Endothelial cell of umbilical vein (primary cell): ENCODE data around the gene SUGCT.

ENCODE experiments used
- EZH2 ChIP-seq: IDR thresholded peaks from 2 replicates; pipeline ENCODE4 v1.6.1; 2012; ENCODE audit warnings: borderline replicate concordance, low read depth, mild to moderate bottlenecking, moderate library complexity, low read length, inconsistent platforms; ENCODE audit not compliant: severe bottlenecking
- GATA2 ChIP-seq: IDR thresholded peaks from 2 replicates; pipeline ENCODE4 v1.7.0; 2011; ENCODE audit warnings: low read depth, mild to moderate bottlenecking, moderate library complexity, mixed read lengths, low read length; ENCODE audit not compliant: insufficient read length, insufficient read depth
- POLR2A ChIP-seq: IDR thresholded peaks from 2 replicates; pipeline ENCODE4 v1.6.1; 2012; ENCODE audit warnings: low read depth, mild to moderate bottlenecking, control low read depth, low read length
- POLR2AphosphoS5 ChIP-seq: IDR thresholded peaks from 2 replicates; pipeline ENCODE4 v1.6.1; 2012; ENCODE audit warnings: low read depth, mild to moderate bottlenecking, control low read depth, low read length, moderate library complexity; ENCODE audit not compliant: insufficient read depth
- TF ChIP-seq, protein P1 (sequence below), 2 donors: IDR thresholded peaks; 1 replicate in 1 of 2; 2 replicates in 1 of 2; pipeline ENCODE4 v1.5.1; 2011; ENCODE audit warnings: low read length in 2 of 2, mild to moderate bottlenecking in 2 of 2, moderate library complexity in 2 of 2, control low read depth in 1 of 2, inconsistent platforms in 1 of 2, low read depth in 1 of 2; ENCODE audit not compliant: insufficient read depth in 1 of 2; ENCODE audit errors: extremely low read depth in 1 of 2

DNA sequence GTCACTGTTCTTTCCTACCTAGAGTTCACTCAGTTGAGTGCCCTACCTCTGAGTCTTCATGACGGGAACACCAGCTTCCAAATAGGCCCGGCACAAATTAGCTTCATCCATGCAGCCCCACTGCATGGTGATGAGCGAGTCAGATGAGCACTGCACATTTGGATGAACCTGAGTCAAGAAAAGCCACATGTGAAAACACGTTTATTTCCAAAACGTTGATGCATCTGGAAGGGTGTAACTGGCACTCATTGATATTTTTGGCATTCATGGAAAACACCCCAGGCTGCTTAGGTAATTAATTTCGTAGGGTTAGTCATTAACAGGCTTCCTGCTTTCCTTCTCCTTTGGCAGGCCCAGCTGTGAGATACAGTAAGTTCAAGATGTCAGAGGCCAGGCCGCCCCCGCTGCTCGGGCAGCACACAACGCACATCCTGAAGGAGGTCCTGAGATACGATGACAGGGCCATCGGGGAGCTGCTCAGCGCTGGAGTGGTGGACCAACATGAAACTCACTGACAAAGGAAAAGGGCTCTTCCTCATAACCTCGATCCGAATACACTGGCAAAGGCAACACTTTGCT, 725.2 kb downstream of the SUGCT start:
- TF ChIP-seq, protein P1, sequence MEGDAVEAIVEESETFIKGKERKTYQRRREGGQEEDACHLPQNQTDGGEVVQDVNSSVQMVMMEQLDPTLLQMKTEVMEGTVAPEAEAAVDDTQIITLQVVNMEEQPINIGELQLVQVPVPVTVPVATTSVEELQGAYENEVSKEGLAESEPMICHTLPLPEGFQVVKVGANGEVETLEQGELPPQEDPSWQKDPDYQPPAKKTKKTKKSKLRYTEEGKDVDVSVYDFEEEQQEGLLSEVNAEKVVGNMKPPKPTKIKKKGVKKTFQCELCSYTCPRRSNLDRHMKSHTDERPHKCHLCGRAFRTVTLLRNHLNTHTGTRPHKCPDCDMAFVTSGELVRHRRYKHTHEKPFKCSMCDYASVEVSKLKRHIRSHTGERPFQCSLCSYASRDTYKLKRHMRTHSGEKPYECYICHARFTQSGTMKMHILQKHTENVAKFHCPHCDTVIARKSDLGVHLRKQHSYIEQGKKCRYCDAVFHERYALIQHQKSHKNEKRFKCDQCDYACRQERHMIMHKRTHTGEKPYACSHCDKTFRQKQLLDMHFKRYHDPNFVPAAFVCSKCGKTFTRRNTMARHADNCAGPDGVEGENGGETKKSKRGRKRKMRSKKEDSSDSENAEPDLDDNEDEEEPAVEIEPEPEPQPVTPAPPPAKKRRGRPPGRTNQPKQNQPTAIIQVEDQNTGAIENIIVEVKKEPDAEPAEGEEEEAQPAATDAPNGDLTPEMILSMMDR (IDR thresholded peaks at IDR 0.05; ENCODE audit: extremely low read depth in 1 of 2, insufficient read depth in 1 of 2, low read depth in 1 of 2, low read length in 2 of 2) = no peak
- no peak for TF ChIP-seq POLR2AphosphoS5
- TF ChIP-seq POLR2A = no peak
- no peak for TF ChIP-seq EZH2
- TF ChIP-seq GATA2 = no peak
